Measurements from ENCODE around the gene WDR37.

- TF ChIP-seq POLR2A (IDR thresholded peaks at IDR 0.05; ENCODE audit: low read length) (no peak), GATA1 (IDR thresholded peaks at IDR 0.05; ENCODE audit: low read depth, low read length) (no peak)
Measured at GRCh38 chr10:1085258-1085657, 29.1 kb downstream of the WDR37 start.

All from erythroblast (primary cell).